GM19395 (cell line): ENCODE results near the gene FAU.
"Not testable (repeated sequence)": the region's sequence is repeated elsewhere in the genome, so short reads cannot be mapped to it uniquely, and the experiment has no call there.

Source experiments
- ATAC-seq: cut with Tn5 transposase; IDR thresholded peaks from one replicate; pipeline ENCODE4 v1.9.1; 2021; ENCODE audit warnings: mild to moderate bottlenecking, moderate library complexity; ENCODE audit not compliant: unreplicated experiment

The FAU gene

GRCh38 chr11:65121865-65122696 is at the start of gene FAU, which contains the start of gene MRPL49:
TSS of gene FAU (minus strand) at chr11:65122134. CDS start at chr11:65121813, 321 bp downstream.
TSS of gene MRPL49 (plus strand) at chr11:65122321. CDS start at chr11:65122347, 26 bp downstream.
- peak; percentile 67 for ATAC-seq

GRCh38 chr11:65170058-65170534 is 48.2 kb upstream of the FAU start, which contains the start of gene SPDYC:
TSS of gene SPDYC (plus strand) at chr11:65170233. CDS start at chr11:65171358, 1,125 bp downstream.
- ATAC-seq = no peak

GRCh38 chr11:65169164-65169641 is 47.3 kb upstream of the FAU start:
- ATAC-seq = no peak

GRCh38 chr11:65167656-65168055 is 45.7 kb upstream of the FAU start:
- no peak for ATAC-seq

- no peak for ATAC-seq
These were observed 45.0 kb upstream of the FAU start for GRCh38 chr11:65166893-65167292.

GRCh38 chr11:65165410-65166317 is 43.7 kb upstream of the FAU start:
- ATAC-seq = no peak

- no peak for ATAC-seq
These were observed 41.8 kb upstream of the FAU start for GRCh38 chr11:65163684-65164083.

GRCh38 chr11:65160643-65161042 is 38.7 kb upstream of the FAU start:
- no peak for ATAC-seq

GRCh38 chr11:65159012-65159411 is 37.1 kb upstream of the FAU start:
- no peak for ATAC-seq

- ATAC-seq = no peak
These were observed 35.4 kb upstream of the FAU start for GRCh38 chr11:65157336-65157735.

- ATAC-seq = no peak
These were observed 35.0 kb upstream of the FAU start for GRCh38 chr11:65156926-65157325.

GRCh38 chr11:65156256-65156655 is 34.3 kb upstream of the FAU start:
- no peak for ATAC-seq

GRCh38 chr11:65152122-65152521 is 30.2 kb upstream of the FAU start:
- no peak for ATAC-seq

GRCh38 chr11:65151331-65151899 is 29.5 kb upstream of the FAU start:
- no peak for ATAC-seq

GRCh38 chr11:65150509-65151299 is 28.8 kb upstream of the FAU start:
- ATAC-seq = peak; percentile 57

- ATAC-seq = not testable (repeated sequence)
These were observed 28.2 kb upstream of the FAU start for GRCh38 chr11:65150131-65150508.

GRCh38 chr11:65148657-65149056 is 26.7 kb upstream of the FAU start:
- no peak for ATAC-seq

GRCh38 chr11:65147352-65148075 is 25.6 kb upstream of the FAU start:
- ATAC-seq = no peak

- ATAC-seq = no peak
These were observed 20.1 kb upstream of the FAU start for GRCh38 chr11:65141896-65142494.
